Hepatocyte (in vitro differentiated cells): ENCODE results near the gene ZNHIT2. TPM values are rescaled to one million over a fixed set of nuclear protein-coding genes. Genes with fewer than 3 reads are reported as not detected.
A peak's percentile ranks its signal among the peaks of the same experiment; 100 is the strongest.

ENCODE experiments used
- DNase-seq: peaks from one replicate; pipeline ENCODE4 v3.0.0-alpha.2; 2016; ENCODE audit warnings: low spot score
- H2AFZ ChIP-seq: fragments of 200-600 bp; sonication (generic); 2 replicates; pipeline ENCODE4 v1.6.0; 2016; ENCODE audit warnings: antibody characterized with exemption, mild to moderate bottlenecking
- H3K27ac ChIP-seq: fragments of 200-600 bp; sonication (generic); 2 replicates; pipeline ENCODE4 v1.5.1; 2016; ENCODE audit warnings: mild to moderate bottlenecking
- H3K27me3 ChIP-seq: fragments of 200-600 bp; sonication (generic); 2 replicates; pipeline ENCODE4 v1.6.1; 2016
- H3K36me3 ChIP-seq: fragments of 200-600 bp; sonication (generic); replicated peaks from 2 replicates; pipeline ENCODE4 v1.5.1; 2016; ENCODE audit warnings: low read depth; ENCODE audit not compliant: insufficient read depth
- H3K4me1 ChIP-seq: fragments of 200-600 bp; sonication (generic); 2 replicates; pipeline ENCODE4 v1.5.1; 2016; ENCODE audit warnings: mild to moderate bottlenecking, moderate library complexity; ENCODE audit not compliant: insufficient read depth
- H3K4me2 ChIP-seq: fragments of 200-600 bp; sonication (generic); 2 replicates; pipeline ENCODE4 v1.6.0; 2016
- H3K4me3 ChIP-seq: fragments of 200-600 bp; sonication (generic); 2 replicates; pipeline ENCODE4 v1.5.1; 2016; ENCODE audit warnings: mild to moderate bottlenecking
- H3K79me2 ChIP-seq: fragments of 200-600 bp; sonication (generic); 2 replicates; pipeline ENCODE4 v1.6.0; 2017; ENCODE audit warnings: mild to moderate bottlenecking
- H3K9me2 ChIP-seq: fragments of 200-600 bp; sonication (generic); replicated peaks from 2 replicates; pipeline ENCODE4 v1.6.0; 2017; ENCODE audit warnings: mild to moderate bottlenecking; ENCODE audit not compliant: insufficient read depth
- H3K9me3 ChIP-seq: fragments of 200-600 bp; sonication (generic); 2 replicates; pipeline ENCODE4 v1.5.1; 2016; ENCODE audit warnings: low read depth, mild to moderate bottlenecking
- H4K20me1 ChIP-seq: fragments of 200-600 bp; sonication (generic); 2 replicates; pipeline ENCODE4 v1.6.0; 2016; ENCODE audit warnings: mild to moderate bottlenecking; ENCODE audit not compliant: insufficient read depth, poor library complexity, severe bottlenecking
- EZH2 ChIP-seq: fragments of 200-600 bp; sonication (generic); IDR thresholded peaks from 2 replicates; pipeline ENCODE4 v1.6.1; 2016; ENCODE audit warnings: antibody characterized with exemption, mild to moderate bottlenecking, borderline replicate concordance
- EZH2phosphoT487 ChIP-seq: fragments of 200-600 bp; sonication (generic); IDR thresholded peaks from one replicate; pipeline ENCODE4 v1.6.1; 2018; ENCODE audit warnings: antibody characterized with exemption, mild to moderate bottlenecking, low read depth, moderate library complexity; ENCODE audit not compliant: unreplicated experiment, severe bottlenecking
- WGBS: methylation state at CpG from one replicate; pipeline ENCODE4 v1.1.6; 2016; ENCODE audit warnings: low lambda C conversion rate; ENCODE audit errors: missing lambda C conversion rate; 5-methylcytosine and 5-hydroxymethylcytosine counted together
- polyA plus RNA-seq: library from polyadenylated mRNA; unstranded; fragments of >200 nt; fragmentation: Nextera tagmentation; extraction: Ambion mirVana; gene quantifications from 2 replicates; pipeline ENCODE4 v1.2.1, GENCODE V29; 2016
- total RNA-seq: library from RNA; depleted of rRNA; stranded (reverse); fragments of >200 nt; gene quantifications from 2 replicates; pipeline ENCODE4 v1.2.3, GENCODE V29; 2014
- TF ChIP-seq, protein P1 (sequence below): fragments of 200-600 bp; sonication (generic); IDR thresholded peaks from 2 replicates; pipeline ENCODE4 v1.5.1; 2016; ENCODE audit warnings: antibody characterized with exemption, mild to moderate bottlenecking; ENCODE audit not compliant: poor library complexity

The ZNHIT2 gene
- total and polyA plus RNA-seq, 2 experiments from 2014 or later = 13.5 to 23.7 TPM

DNA sequence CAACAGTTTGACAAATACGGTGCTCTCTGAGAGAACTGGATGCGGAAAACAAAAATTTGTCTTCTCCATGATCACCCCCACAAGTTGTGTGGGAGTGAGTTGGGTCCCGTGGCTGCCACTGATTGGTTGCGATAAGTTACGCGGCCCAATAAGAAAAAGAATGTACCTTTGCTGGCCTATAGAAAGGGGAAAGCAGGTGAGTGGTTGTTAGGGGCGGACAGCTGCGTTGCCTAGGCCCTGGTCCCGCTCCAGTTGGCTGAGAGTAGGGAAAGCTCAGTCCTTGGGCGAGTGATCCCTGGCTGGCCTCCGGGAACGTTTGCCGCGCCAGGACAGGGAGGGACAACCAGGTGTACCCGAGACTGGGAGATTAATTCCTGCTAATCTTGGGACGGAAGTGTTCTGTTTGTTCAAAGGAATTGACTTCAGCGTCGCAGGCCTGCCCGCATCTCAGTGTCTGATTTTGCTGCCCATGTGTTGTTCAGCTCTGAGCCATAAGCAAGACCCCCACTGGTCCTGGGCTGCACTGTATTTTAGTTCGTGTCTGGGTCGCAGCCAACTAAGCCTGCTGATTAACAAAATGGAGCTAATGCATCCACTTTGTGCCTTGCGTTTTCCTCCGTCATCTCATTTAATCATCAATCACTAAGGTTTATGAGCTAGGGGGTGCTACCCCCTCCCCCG is 17.6 kb upstream of the ZNHIT2 start:
- peak overlapping the region; percentile 29 for H3K4me3 ChIP-seq
- WGBS = 2% methylated on average over 24 of the region's 24 CpGs
- H2AFZ ChIP-seq = peak overlapping the region; percentile 34
- H3K9me3 ChIP-seq = no peaks in the 10 kb centered on the region
- TF ChIP-seq EZH2phosphoT487 (no peak), EZH2 (no peak)
- TF ChIP-seq, protein P1, sequence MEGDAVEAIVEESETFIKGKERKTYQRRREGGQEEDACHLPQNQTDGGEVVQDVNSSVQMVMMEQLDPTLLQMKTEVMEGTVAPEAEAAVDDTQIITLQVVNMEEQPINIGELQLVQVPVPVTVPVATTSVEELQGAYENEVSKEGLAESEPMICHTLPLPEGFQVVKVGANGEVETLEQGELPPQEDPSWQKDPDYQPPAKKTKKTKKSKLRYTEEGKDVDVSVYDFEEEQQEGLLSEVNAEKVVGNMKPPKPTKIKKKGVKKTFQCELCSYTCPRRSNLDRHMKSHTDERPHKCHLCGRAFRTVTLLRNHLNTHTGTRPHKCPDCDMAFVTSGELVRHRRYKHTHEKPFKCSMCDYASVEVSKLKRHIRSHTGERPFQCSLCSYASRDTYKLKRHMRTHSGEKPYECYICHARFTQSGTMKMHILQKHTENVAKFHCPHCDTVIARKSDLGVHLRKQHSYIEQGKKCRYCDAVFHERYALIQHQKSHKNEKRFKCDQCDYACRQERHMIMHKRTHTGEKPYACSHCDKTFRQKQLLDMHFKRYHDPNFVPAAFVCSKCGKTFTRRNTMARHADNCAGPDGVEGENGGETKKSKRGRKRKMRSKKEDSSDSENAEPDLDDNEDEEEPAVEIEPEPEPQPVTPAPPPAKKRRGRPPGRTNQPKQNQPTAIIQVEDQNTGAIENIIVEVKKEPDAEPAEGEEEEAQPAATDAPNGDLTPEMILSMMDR = no peak
- H3K4me1 ChIP-seq = peaks cover 17% of the 10 kb centered on the region
- peaks cover 30% of the 10 kb centered on the region for H3K79me2 ChIP-seq
- H3K9me2 ChIP-seq = no peaks in the 10 kb centered on the region
- no peaks in the 10 kb centered on the region for H3K27me3 ChIP-seq
- no peaks in the 10 kb centered on the region for H3K36me3 ChIP-seq
- peak overlapping the region; percentile 95 for H3K4me2 ChIP-seq
- peak overlapping the region; percentile 98 for H3K27ac ChIP-seq
- H4K20me1 ChIP-seq = peaks cover 4% of the 10 kb centered on the region
- peak; percentile 96 for DNase-seq

DNA sequence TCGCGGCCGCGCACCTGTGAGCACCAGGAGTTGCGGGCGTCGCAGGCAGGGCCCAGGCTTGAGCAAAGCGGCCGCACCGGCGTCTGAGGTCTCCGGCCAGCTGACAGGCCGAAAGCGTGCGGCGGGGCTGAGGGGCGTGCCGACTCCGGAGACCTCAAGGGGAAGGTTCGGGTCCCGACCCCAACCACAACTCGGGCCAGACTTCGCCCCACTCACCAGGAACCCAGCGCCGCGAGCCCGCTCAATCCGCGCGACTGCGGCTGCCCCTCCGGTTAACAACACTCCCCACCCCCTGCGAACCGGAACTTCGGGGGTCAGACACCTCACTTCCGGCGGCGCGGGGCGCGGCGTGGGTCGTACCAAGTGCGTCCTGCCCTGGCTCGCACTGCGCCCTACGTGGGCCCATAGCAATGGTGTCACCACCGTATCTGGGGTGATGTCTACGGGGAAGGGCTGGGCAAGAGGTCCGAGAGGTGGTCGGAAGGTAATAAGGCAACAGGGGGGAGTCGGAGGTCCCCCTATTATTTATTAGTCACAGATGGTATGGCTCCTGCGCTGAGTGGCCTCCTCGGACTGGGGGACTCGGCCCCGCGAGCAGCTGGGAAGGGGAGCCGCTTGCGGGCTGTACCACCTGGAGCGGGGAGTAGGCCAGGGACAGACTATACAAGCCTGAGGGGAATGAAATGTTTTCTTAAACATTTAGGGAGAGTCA is 16.9 kb upstream of the ZNHIT2 start, which contains the start of gene SYVN1:
TSS of gene SYVN1 (minus strand) at position 280 of the 712 bp plus-strand sequence. CDS start 918 bp downstream, outside the sequence.
- peak within 1 kb of the TSS; percentile 29 for H3K4me3 ChIP-seq
- H3K4me2 ChIP-seq = peak within 1 kb of the TSS; percentile 95
- no peaks in the 10 kb centered on the region for H3K36me3 ChIP-seq
- TF ChIP-seq EZH2phosphoT487 (no peak), EZH2 (no peak)
- TF ChIP-seq, protein P1 = no peak
- WGBS = under 1% methylated on average over 53 of the region's 60 CpGs
- H4K20me1 ChIP-seq = peaks cover 4% of the 10 kb centered on the region
- H3K27ac ChIP-seq = peak within 1 kb of the TSS; percentile 98
- peaks cover 17% of the 10 kb centered on the region for H3K4me1 ChIP-seq
- no peaks in the 10 kb centered on the region for H3K9me2 ChIP-seq
- peak within 1 kb of the TSS; percentile 34 for H2AFZ ChIP-seq
- peak; percentile 95 for DNase-seq
- peaks cover 30% of the 10 kb centered on the region for H3K79me2 ChIP-seq
- no peaks in the 10 kb centered on the region for H3K9me3 ChIP-seq
- H3K27me3 ChIP-seq = no peaks in the 10 kb centered on the region

DNA sequence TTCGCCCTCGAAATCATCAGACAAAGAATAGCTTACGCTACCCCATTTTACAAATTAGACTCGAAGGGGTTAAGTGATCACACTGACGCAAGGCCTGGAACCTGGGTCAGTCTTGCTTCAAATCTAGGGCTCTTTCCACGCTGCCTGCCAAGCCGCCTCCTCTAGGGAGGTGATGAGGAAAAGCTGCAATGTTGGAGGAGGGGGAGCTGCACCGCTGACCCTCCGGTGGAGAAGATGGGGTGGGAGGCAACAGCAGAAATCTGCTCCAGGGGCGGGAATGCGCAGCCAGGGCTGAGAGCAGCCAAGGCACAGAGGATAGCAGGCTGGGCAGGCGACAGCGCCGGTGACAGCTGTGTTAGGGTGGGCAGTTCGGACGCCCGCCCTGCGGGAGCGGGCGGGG is 16.2 kb upstream of the ZNHIT2 start:
- H3K4me3 ChIP-seq = peak overlapping the region; percentile 29
- no peaks in the 10 kb centered on the region for H3K9me2 ChIP-seq
- H3K27ac ChIP-seq = peak overlapping the region; percentile 98
- no peaks in the 10 kb centered on the region for H3K9me3 ChIP-seq
- H2AFZ ChIP-seq = no peak overlapping the region
- 3% methylated on average over 20 of the region's 20 CpGs for WGBS
- peaks cover 17% of the 10 kb centered on the region for H3K4me1 ChIP-seq
- no peak for TF ChIP-seq EZH2phosphoT487
- no peak for TF ChIP-seq EZH2
- TF ChIP-seq, protein P1 = no peak
- H3K79me2 ChIP-seq = peaks cover 30% of the 10 kb centered on the region
- DNase-seq = no peak
- H4K20me1 ChIP-seq = peaks cover 4% of the 10 kb centered on the region
- no peaks in the 10 kb centered on the region for H3K27me3 ChIP-seq
- H3K36me3 ChIP-seq = no peaks in the 10 kb centered on the region
- H3K4me2 ChIP-seq = peak overlapping the region; percentile 95
